Osteoblast (primary cell): ENCODE results near the gene ZNF618. TPM values are rescaled to one million over a fixed set of nuclear protein-coding genes. Genes with fewer than 3 reads are reported as not detected.

Experiments used
- DNase-seq: peaks from one replicate; pipeline ENCODE4 v3.0.0; 2011; ENCODE audit warnings: low spot score, mixed read lengths; ENCODE audit not compliant: insufficient read length; ENCODE audit errors: missing footprints
- H2AFZ ChIP-seq: 2 replicates; pipeline ENCODE4 v1.6.0; 2011; ENCODE audit warnings: mild to moderate bottlenecking, low read length
- H3K27ac ChIP-seq: 2 replicates; pipeline ENCODE4 v1.5.1; 2011; ENCODE audit warnings: mild to moderate bottlenecking, low read depth, low read length, moderate library complexity
- H3K27me3 ChIP-seq: 2 replicates; pipeline ENCODE4 v1.6.0; 2012; ENCODE audit warnings: mild to moderate bottlenecking, control low read depth, inconsistent platforms, low read length, moderate library complexity; ENCODE audit not compliant: insufficient read depth
- H3K36me3 ChIP-seq: 2 replicates; pipeline ENCODE4 v1.5.1; 2011; ENCODE audit warnings: mild to moderate bottlenecking, low read length, control low read depth, moderate library complexity; ENCODE audit not compliant: insufficient read depth
- H3K4me1 ChIP-seq: 2 replicates; pipeline ENCODE4 v1.5.1; 2011; ENCODE audit warnings: mild to moderate bottlenecking, low read length, control low read depth, moderate library complexity; ENCODE audit not compliant: insufficient read depth
- H3K4me2 ChIP-seq: 2 replicates; pipeline ENCODE4 v1.6.0; 2011; ENCODE audit warnings: mild to moderate bottlenecking, low read length; ENCODE audit not compliant: insufficient read depth
- H3K4me3 ChIP-seq: fragments of 200-600 bp; sonication (generic); 3 replicates; pipeline ENCODE4 v1.5.1; 2012; ENCODE audit warnings: mild to moderate bottlenecking, low read length, inconsistent platforms; ENCODE audit not compliant: insufficient read depth
- H3K79me2 ChIP-seq: 2 replicates; pipeline ENCODE4 v1.6.0; 2012; ENCODE audit warnings: mild to moderate bottlenecking, low read length, control low read depth, inconsistent platforms; ENCODE audit not compliant: insufficient read depth
- H3K9me3 ChIP-seq: 2 replicates; pipeline ENCODE4 v1.5.1; 2011; ENCODE audit warnings: low read depth, low read length, control low read depth
- H4K20me1 ChIP-seq: 2 replicates; pipeline ENCODE4 v1.6.0; 2012; ENCODE audit warnings: mild to moderate bottlenecking, low read length, control low read depth; ENCODE audit not compliant: insufficient read depth
- total RNA-seq: library from RNA; depleted of rRNA; stranded (reverse); fragments of >200 nt; gene quantifications from 2 replicates; pipeline ENCODE4 v1.2.3, GENCODE V29; 2012
- TF ChIP-seq, protein P1 (sequence below): IDR thresholded peaks from 2 replicates; pipeline ENCODE4 v1.5.1; 2011; ENCODE audit warnings: mild to moderate bottlenecking, low read depth, low read length, moderate library complexity; ENCODE audit errors: extremely low read depth

The ZNF618 gene
- total RNA-seq, 1 donor, result 10.1 TPM

DNA sequence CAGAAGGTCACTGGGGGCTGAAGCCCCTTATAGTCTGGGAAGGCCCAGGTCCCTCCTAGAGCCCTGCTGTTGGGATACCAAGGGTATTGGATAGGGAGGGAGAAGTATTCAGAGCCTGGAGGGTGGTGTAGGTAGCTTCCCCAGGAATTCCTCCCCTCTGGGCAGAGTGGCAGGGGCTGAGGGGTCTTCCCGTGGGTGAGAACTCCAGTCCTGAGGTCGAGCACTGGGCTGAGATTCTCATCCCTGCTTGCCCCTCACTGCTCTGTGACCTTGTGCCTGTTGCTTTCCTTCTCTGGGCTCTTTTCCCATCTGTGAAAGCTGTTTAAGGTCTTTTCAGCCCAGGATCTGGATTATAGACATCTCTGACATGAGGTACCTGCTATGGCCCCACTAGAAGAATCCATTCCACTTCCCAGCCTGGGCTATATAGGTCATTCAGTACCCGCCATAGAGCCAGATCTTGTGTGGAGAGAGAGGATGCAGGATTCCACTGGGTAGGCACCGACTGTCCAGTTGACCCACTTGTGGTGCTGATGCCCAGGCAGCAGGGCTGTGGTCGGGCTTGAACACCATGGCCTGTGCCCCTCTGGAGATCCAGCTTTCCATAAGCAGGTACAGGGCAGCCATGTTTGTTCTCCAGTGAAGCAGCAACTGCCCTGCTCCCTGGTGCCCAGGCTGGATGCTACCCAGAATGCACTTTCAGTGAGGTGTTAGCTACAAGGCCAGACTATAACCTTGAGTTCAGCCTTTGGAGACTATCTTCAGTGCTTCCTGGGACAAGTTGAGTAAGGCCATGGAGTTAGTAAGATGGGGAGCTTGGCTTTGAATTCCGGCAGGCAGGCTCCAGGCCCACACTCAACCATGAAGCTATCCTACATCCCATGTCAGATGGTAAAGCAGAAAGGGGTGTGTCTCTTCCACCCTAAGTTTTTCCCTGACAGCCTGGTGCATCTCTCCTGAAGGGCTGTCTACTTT, 141.9 kb downstream of the ZNF618 start:
- Histone ChIP-seq H3K27me3 (no peaks in the 10 kb centered on the region), H3K79me2 (no peaks in the 10 kb centered on the region), H3K4me1 (no peaks in the 10 kb centered on the region), H3K4me3 (no peak overlapping the region), H3K4me2 (no peak overlapping the region), H4K20me1 (no peaks in the 10 kb centered on the region), H3K36me3 (peaks cover 27% of the 10 kb centered on the region), H3K27ac (no peak overlapping the region), H2AFZ (no peak overlapping the region), H3K9me3 (peaks cover 4% of the 10 kb centered on the region)
- TF ChIP-seq, protein P1, sequence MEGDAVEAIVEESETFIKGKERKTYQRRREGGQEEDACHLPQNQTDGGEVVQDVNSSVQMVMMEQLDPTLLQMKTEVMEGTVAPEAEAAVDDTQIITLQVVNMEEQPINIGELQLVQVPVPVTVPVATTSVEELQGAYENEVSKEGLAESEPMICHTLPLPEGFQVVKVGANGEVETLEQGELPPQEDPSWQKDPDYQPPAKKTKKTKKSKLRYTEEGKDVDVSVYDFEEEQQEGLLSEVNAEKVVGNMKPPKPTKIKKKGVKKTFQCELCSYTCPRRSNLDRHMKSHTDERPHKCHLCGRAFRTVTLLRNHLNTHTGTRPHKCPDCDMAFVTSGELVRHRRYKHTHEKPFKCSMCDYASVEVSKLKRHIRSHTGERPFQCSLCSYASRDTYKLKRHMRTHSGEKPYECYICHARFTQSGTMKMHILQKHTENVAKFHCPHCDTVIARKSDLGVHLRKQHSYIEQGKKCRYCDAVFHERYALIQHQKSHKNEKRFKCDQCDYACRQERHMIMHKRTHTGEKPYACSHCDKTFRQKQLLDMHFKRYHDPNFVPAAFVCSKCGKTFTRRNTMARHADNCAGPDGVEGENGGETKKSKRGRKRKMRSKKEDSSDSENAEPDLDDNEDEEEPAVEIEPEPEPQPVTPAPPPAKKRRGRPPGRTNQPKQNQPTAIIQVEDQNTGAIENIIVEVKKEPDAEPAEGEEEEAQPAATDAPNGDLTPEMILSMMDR, result no peak
- no peak for DNase-seq

- TF ChIP-seq, protein P1, result no peak
- H2AFZ ChIP-seq, result no peak overlapping the region
Observed at GRCh38 chr9:114021578-114021977, 145.5 kb downstream of the ZNF618 start.

GRCh38 chr9:114023961-114024360, 147.9 kb downstream of the ZNF618 start:
- peaks cover 8% of the 10 kb centered on the region for H4K20me1 ChIP-seq
- H3K27me3 ChIP-seq, result no peaks in the 10 kb centered on the region
- TF ChIP-seq, protein P1, result no peak
- H2AFZ ChIP-seq, result no peak overlapping the region
- no peaks in the 10 kb centered on the region for H3K79me2 ChIP-seq
- H3K4me3 ChIP-seq, result no peak overlapping the region
- no peak overlapping the region for H3K27ac ChIP-seq
- no peak overlapping the region for H3K4me2 ChIP-seq
- peaks cover 35% of the 10 kb centered on the region for H3K36me3 ChIP-seq
- H3K4me1 ChIP-seq, result no peaks in the 10 kb centered on the region
- DNase-seq, result no peak
- peaks cover 4% of the 10 kb centered on the region for H3K9me3 ChIP-seq

More at GRCh38 chr9:114021578-114021977, 145.5 kb downstream of the ZNF618 start:
- H3K4me1 ChIP-seq, result no peaks in the 10 kb centered on the region
- peaks cover 4% of the 10 kb centered on the region for H3K9me3 ChIP-seq
- no peak for DNase-seq
- no peak overlapping the region for H3K4me3 ChIP-seq
- peaks cover 37% of the 10 kb centered on the region for H3K36me3 ChIP-seq
- H3K27me3 ChIP-seq, result no peaks in the 10 kb centered on the region
- H3K79me2 ChIP-seq, result no peaks in the 10 kb centered on the region
- H4K20me1 ChIP-seq, result peaks cover 8% of the 10 kb centered on the region
- H3K4me2 ChIP-seq, result no peak overlapping the region
- no peak overlapping the region for H3K27ac ChIP-seq

GRCh38 chr9:114025196-114025753, 149.2 kb downstream of the ZNF618 start:
- H3K4me1 ChIP-seq, result no peaks in the 10 kb centered on the region
- TF ChIP-seq, protein P1, result no peak
- DNase-seq, result no peak
- H3K27ac ChIP-seq, result no peak overlapping the region
- H4K20me1 ChIP-seq, result peaks cover 8% of the 10 kb centered on the region
- H2AFZ ChIP-seq, result no peak overlapping the region
- H3K4me3 ChIP-seq, result no peak overlapping the region
- H3K36me3 ChIP-seq, result peaks cover 44% of the 10 kb centered on the region
- peaks cover 4% of the 10 kb centered on the region for H3K9me3 ChIP-seq
- no peak overlapping the region for H3K4me2 ChIP-seq
- H3K79me2 ChIP-seq, result no peaks in the 10 kb centered on the region
- H3K27me3 ChIP-seq, result no peaks in the 10 kb centered on the region
